ENCODE data around the gene PLK3.

DNA sequence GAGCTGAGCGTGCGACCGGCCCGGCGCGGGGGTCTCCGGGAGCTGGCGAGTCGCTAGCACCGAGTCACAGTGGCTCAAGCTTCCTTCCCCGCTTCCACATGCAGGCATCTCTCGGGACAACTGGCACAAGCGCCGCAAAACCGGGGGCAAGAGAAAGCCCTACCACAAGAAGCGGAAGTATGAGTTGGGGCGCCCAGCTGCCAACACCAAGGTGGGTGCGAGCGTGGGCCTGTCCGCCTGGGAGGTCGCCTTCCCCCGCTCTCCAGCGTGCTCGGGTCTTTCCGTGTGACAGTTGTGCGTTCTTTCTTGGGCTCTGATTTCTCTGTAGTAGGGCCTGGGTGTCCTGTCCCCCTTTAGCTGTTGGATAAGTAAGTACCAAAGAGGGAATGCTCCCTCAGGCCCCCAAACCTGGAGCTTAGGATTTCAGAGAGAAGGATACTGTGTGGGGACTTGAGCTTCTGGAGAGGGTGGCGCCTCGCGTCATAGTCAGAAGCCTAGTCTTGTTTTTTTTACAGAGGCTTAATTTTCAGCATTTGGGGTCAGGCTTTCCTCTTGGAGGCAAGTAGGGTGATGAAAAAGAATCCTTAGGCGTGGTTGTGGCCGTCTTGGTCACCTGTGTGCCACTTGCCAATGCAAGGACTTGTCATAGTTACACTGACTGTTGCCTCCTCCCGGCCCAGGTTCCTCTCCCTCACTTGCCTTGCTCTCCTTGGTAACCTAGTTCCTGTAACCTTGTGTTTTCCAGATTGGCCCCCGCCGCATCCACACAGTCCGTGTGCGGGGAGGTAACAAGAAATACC, 24.0 kb upstream of the PLK3 start:
- TF ChIP-seq, protein P1, sequence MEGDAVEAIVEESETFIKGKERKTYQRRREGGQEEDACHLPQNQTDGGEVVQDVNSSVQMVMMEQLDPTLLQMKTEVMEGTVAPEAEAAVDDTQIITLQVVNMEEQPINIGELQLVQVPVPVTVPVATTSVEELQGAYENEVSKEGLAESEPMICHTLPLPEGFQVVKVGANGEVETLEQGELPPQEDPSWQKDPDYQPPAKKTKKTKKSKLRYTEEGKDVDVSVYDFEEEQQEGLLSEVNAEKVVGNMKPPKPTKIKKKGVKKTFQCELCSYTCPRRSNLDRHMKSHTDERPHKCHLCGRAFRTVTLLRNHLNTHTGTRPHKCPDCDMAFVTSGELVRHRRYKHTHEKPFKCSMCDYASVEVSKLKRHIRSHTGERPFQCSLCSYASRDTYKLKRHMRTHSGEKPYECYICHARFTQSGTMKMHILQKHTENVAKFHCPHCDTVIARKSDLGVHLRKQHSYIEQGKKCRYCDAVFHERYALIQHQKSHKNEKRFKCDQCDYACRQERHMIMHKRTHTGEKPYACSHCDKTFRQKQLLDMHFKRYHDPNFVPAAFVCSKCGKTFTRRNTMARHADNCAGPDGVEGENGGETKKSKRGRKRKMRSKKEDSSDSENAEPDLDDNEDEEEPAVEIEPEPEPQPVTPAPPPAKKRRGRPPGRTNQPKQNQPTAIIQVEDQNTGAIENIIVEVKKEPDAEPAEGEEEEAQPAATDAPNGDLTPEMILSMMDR (IDR thresholded peaks at IDR 0.05; ENCODE audit: low read depth, low read length) = no peak
- TF ChIP-seq POLR2A (IDR thresholded peaks at IDR 0.05; ENCODE audit: extremely low read depth, insufficient read length) = no peak
- TF ChIP-seq, protein P2, sequence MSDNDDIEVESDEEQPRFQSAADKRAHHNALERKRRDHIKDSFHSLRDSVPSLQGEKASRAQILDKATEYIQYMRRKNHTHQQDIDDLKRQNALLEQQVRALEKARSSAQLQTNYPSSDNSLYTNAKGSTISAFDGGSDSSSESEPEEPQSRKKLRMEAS (IDR thresholded peaks at IDR 0.05; ENCODE audit: low read depth, low read length) = no peak

Data from NB4 (cell line).